ENCODE results near the gene LHFPL3.

DNA sequence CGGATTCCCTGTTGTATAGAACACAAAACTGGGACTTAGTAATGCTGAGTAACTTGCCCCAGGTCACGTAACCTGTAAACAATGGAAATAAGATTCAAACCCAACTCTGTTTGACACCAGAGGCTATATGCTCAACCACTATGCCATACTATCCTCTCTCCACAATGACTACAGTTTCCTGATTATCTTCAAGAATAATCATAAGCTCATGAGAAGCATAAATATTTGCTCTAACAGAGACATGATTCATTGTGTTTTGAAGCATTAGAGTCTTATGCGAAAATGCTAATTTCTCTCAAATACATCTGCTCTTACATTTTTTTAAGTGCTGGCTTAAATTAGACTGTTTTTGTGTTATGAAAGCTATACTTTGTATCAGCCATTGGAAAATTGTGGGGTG is 241.3 kb downstream of the LHFPL3 start:
- TF ChIP-seq, protein P1, sequence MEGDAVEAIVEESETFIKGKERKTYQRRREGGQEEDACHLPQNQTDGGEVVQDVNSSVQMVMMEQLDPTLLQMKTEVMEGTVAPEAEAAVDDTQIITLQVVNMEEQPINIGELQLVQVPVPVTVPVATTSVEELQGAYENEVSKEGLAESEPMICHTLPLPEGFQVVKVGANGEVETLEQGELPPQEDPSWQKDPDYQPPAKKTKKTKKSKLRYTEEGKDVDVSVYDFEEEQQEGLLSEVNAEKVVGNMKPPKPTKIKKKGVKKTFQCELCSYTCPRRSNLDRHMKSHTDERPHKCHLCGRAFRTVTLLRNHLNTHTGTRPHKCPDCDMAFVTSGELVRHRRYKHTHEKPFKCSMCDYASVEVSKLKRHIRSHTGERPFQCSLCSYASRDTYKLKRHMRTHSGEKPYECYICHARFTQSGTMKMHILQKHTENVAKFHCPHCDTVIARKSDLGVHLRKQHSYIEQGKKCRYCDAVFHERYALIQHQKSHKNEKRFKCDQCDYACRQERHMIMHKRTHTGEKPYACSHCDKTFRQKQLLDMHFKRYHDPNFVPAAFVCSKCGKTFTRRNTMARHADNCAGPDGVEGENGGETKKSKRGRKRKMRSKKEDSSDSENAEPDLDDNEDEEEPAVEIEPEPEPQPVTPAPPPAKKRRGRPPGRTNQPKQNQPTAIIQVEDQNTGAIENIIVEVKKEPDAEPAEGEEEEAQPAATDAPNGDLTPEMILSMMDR (IDR thresholded peaks at IDR 0.05), result no peak
- TF ChIP-seq POLR2A (IDR thresholded peaks at IDR 0.05), result no peak

All from esophagus squamous epithelium (tissue), 4 donors.